Type B pancreatic cell (in vitro differentiated cells): ENCODE results near the gene EHHADH. TPM values are rescaled to one million over a fixed set of nuclear protein-coding genes. Genes with fewer than 3 reads are reported as not detected.
"Not testable (repeated sequence)": the region's sequence is repeated elsewhere in the genome, so short reads cannot be mapped to it uniquely, and the experiment has no call there.

Experiments
- DNase-seq: peaks from one replicate; pipeline ENCODE4 v3.0.0; 2021; ENCODE audit warnings: mixed read lengths; ENCODE audit not compliant: unreplicated experiment; ENCODE audit errors: extremely low spot score
- H3K27ac Mint-ChIP-seq: 2 replicates; pipeline ENCODE4 v1.8.0; 2021; ENCODE audit warnings: mild to moderate bottlenecking, mixed read lengths
- H3K27me3 Mint-ChIP-seq: 2 replicates; pipeline ENCODE4 v1.8.0; 2021; ENCODE audit warnings: mixed read lengths
- H3K36me3 Mint-ChIP-seq: 2 replicates; pipeline ENCODE4 v1.8.0; 2021; ENCODE audit warnings: mixed read lengths
- H3K4me1 Mint-ChIP-seq: one replicate; pipeline ENCODE4 v1.8.0; 2021; ENCODE audit warnings: mixed read lengths; ENCODE audit not compliant: unreplicated experiment
- H3K4me3 Mint-ChIP-seq: 2 replicates; pipeline ENCODE4 v1.8.0; 2021; ENCODE audit warnings: mild to moderate bottlenecking, mixed read lengths
- H3K9me3 Mint-ChIP-seq: 2 replicates; pipeline ENCODE4 v1.8.0; 2021; ENCODE audit warnings: mixed read lengths
- total RNA-seq: library from RNA; stranded (reverse); gene quantifications from 2 replicates; pipeline ENCODE4 v1.2.1, GENCODE V29; 2021; ENCODE audit warnings: low replicate concordance
- TF ChIP-seq, protein P1 (sequence below): fragments of 200-600 bp; sonication (generic); conservative IDR thresholded peaks from 2 replicates; pipeline ENCODE4 v1.5.0; 2021; ENCODE audit warnings: antibody characterized with exemption, mild to moderate bottlenecking

Gene EHHADH
- total RNA-seq, 1 donor from 2014 or later = 5.3 TPM

DNA sequence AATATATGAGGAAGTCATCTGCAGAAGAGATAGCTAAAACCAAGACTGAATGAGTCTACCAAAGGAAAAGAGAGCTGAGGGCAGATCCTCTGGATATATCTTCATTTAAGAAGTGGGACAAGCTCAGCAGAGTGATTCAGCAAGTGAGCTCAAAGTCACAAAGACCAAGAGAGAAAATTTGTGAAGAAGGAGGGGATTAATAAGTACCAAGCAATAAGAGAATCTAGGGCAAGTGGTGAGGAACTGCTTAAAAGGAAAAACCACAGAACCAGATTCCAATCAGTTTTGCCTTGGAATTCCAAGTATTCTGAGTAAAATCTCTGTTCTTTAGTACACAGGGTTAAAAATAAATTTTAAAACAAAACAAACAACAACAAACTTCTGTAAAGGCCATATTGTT, 3.6 kb downstream of the EHHADH start:
- TF ChIP-seq, protein P1, sequence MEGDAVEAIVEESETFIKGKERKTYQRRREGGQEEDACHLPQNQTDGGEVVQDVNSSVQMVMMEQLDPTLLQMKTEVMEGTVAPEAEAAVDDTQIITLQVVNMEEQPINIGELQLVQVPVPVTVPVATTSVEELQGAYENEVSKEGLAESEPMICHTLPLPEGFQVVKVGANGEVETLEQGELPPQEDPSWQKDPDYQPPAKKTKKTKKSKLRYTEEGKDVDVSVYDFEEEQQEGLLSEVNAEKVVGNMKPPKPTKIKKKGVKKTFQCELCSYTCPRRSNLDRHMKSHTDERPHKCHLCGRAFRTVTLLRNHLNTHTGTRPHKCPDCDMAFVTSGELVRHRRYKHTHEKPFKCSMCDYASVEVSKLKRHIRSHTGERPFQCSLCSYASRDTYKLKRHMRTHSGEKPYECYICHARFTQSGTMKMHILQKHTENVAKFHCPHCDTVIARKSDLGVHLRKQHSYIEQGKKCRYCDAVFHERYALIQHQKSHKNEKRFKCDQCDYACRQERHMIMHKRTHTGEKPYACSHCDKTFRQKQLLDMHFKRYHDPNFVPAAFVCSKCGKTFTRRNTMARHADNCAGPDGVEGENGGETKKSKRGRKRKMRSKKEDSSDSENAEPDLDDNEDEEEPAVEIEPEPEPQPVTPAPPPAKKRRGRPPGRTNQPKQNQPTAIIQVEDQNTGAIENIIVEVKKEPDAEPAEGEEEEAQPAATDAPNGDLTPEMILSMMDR = no peak
- H3K27me3 Mint-ChIP-seq = no peaks in the 10 kb centered on the region
- H3K27ac Mint-ChIP-seq = no peak overlapping the region
- no peak for DNase-seq
- no peaks in the 10 kb centered on the region for H3K4me1 Mint-ChIP-seq
- H3K36me3 Mint-ChIP-seq = no peaks in the 10 kb centered on the region
- peaks cover 4% of the 10 kb centered on the region for H3K9me3 Mint-ChIP-seq
- no peak overlapping the region for H3K4me3 Mint-ChIP-seq

DNA sequence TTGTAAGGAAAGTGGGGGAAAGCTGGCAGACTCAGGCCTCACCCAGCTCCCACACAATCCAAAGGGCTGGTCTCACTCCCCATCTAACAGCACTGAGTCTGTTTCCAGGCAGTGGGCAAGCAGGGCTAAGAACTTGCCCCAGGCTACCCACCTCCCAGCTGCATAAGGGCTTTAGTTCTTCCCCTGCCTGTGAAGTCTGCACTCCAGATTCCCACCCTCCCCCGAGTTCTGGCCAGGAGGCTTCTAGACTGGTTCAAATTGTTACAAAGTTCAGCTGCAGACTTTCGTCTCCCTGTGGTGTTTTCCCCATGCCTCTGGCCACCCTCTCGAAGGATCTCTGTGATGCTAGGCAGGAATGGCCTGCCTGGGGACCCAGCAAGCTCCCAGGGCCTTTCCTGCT, 11.2 kb downstream of the EHHADH start:
- Mint-ChIP-seq H3K36me3 (peaks cover 6% of the 10 kb centered on the region), H3K9me3 (peaks cover 6% of the 10 kb centered on the region)

DNA sequence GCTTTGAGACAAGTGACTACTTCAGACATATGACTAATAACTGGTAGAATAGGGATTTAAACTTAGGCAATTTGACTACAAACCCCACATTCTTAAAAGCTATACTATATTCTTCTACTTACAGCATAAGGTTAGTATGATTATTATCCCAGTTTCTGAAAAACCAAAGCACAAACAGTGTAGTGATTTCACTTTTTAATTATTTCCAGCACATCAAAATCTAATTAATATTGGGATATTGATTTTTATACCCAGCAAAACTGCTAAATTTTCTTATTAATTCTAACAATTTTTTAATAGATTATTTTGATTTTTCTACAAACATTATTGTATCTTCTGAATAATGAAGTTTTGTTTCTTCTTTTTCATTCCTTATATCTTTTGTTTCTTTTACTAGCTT, 16.9 kb downstream of the EHHADH start:
- H3K4me1 Mint-ChIP-seq = no peaks in the 10 kb centered on the region
- no peak overlapping the region for H3K4me3 Mint-ChIP-seq
- peaks cover 12% of the 10 kb centered on the region for H3K36me3 Mint-ChIP-seq
- H3K27me3 Mint-ChIP-seq = no peaks in the 10 kb centered on the region
- no peak overlapping the region for H3K27ac Mint-ChIP-seq
- peaks cover 6% of the 10 kb centered on the region for H3K9me3 Mint-ChIP-seq
- TF ChIP-seq, protein P1 = no peak
- DNase-seq = no peak

More for the DNA sequence above, 11.2 kb downstream of the EHHADH start:
- H3K4me3 Mint-ChIP-seq = no peak overlapping the region
- H3K27me3 Mint-ChIP-seq = no peaks in the 10 kb centered on the region
- TF ChIP-seq, protein P1 = no peak
- no peak overlapping the region for H3K27ac Mint-ChIP-seq
- no peaks in the 10 kb centered on the region for H3K4me1 Mint-ChIP-seq
- no peak for DNase-seq

DNA sequence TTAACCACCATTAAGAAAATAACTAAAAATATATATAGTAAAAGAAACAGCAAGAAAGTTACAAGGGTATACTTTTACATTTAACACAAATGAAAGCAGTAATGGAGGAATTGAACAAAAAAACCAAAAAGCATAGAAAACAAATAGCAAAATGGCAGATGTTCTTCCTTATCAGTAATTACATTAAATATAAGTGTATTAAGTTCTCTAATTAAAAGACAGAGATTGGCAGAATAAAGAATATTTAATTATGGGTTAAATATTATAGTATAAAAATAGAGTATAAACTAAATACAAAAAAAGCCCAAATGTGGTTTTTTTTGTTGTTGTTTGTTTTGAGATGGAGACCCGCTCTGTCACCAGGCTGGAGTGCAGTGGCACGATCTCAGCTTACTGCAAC, 20.5 kb downstream of the EHHADH start:
- TF ChIP-seq, protein P1 = no peak
- no peak for DNase-seq
- H3K4me3 Mint-ChIP-seq = no peak overlapping the region
- H3K9me3 Mint-ChIP-seq = no peaks in the 10 kb centered on the region
- H3K27me3 Mint-ChIP-seq = no peaks in the 10 kb centered on the region
- no peaks in the 10 kb centered on the region for H3K4me1 Mint-ChIP-seq
- peaks cover 12% of the 10 kb centered on the region for H3K36me3 Mint-ChIP-seq
- no peak overlapping the region for H3K27ac Mint-ChIP-seq

DNA sequence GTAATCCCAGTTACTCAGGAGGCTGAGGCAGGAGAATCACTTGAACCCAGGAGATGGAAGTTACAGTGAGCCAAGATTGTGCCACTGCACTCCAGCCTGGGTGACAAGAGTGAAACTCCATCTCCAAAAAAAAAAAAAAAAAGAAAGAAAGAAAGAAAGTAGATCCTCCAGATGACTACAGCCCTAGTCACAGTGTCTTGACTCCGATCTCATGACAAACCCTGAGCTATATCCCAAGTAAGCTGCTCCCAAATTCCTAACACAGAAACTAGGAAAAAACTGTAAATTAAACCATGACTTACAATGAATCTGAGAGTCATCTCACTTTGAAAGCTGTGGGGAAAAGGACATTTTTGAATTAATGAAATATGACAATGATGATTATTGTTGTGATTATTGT, 27.3 kb downstream of the EHHADH start:
- DNase-seq, H3K4me1 Mint-ChIP-seq, H3K27me3 Mint-ChIP-seq, H3K36me3 Mint-ChIP-seq, H3K4me3 Mint-ChIP-seq, H3K9me3 Mint-ChIP-seq, H3K27ac Mint-ChIP-seq: not testable (repeated sequence)

DNA sequence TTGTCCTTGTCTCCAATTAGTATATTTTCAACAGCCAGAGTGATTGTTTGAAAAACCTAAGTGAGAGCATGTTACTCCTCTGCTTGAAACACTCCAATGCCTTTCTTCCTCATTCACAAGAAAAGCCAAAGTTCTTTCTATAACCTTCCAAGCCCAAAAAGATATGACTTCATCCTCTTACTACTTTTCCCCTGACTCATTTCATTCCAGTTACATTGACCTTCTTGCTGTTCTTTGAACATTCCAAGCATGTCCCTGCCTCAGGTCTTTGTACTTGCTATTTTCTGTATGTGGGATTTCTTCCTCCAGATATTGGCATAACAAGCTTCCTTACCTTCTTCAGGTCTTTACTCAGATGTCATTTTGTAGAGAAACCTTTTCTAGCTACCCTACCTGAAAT, 28.3 kb downstream of the EHHADH start:
- Mint-ChIP-seq H3K36me3 (peaks cover 3% of the 10 kb centered on the region), H3K27ac (no peak overlapping the region), H3K4me1 (no peaks in the 10 kb centered on the region), H3K9me3 (no peaks in the 10 kb centered on the region), H3K27me3 (no peaks in the 10 kb centered on the region), H3K4me3 (no peak overlapping the region)
- TF ChIP-seq, protein P1 = no peak
- no peak for DNase-seq
